Colonic mucosa (tissue), 4 donors: Measurements from ENCODE around the gene ARHGEF12. TPM values are rescaled to one million over a fixed set of nuclear protein-coding genes. Genes with fewer than 3 reads are reported as not detected.

ENCODE experiments used
- DNase-seq: peaks from one replicate; pipeline ENCODE4 v3.0.0-alpha.2; 2020
- H3K27ac ChIP-seq: fragments of 200-600 bp; one replicate; pipeline ENCODE4 v1.8.0; 2021
- H3K27me3 ChIP-seq: fragments of 200-600 bp; one replicate; pipeline ENCODE4 v1.8.0; 2021
- H3K36me3 ChIP-seq: fragments of 200-600 bp; one replicate; pipeline ENCODE4 v1.8.0; 2021
- H3K4me1 ChIP-seq: fragments of 200-600 bp; one replicate; pipeline ENCODE4 v1.8.0; 2021; ENCODE audit warnings: mild to moderate bottlenecking
- H3K4me3 ChIP-seq: fragments of 200-600 bp; one replicate; pipeline ENCODE4 v1.8.0; 2021
- H3K9ac ChIP-seq, 2 donors: one replicate each; pipeline ENCODE4 v1.7.0; 2013; ENCODE audit warnings: control low read depth in 2 of 2, low read depth in 2 of 2, low read length in 2 of 2
- H3K9me3 ChIP-seq: fragments of 200-600 bp; one replicate; pipeline ENCODE4 v1.8.0; 2021
- CTCF ChIP-seq: fragments of 200-600 bp; IDR thresholded peaks from one replicate; pipeline ENCODE4 v1.8.0; 2022; ENCODE audit warnings: antibody characterized with exemption, mild to moderate bottlenecking
- intact Hi-C: fragments of 100-400 bp; cut with DNase I; formaldehyde crosslinking; loops from one replicate; pipeline ENCODE4 v1.14.1; 2022
- total RNA-seq, 2 donors: library from RNA; stranded (reverse); fragmentation: NEBNext Ultra II Directional in 1 of 2; extraction: Animal tissue kit (Norgen Biotek cat#: 25700) in 1 of 2; gene quantifications; one replicate each; pipeline ENCODE4 v1.2.1, GENCODE V29; 2021
- donor health status: healthy.
- donor health status: DM: no; HTN: no; CAD: no.
- donor health status: DM: no; HTN: no; CAD: no.

The ARHGEF12 gene
- total RNA-seq, 2 donors from 2014 or later, result 66.7 to 103 TPM

GRCh38 chr11:120424970-120425332 lies 88.7 kb downstream of the ARHGEF12 start:
- no peaks in the 10 kb centered on the region for H3K9me3 ChIP-seq
- no peaks in the 10 kb centered on the region for H3K4me1 ChIP-seq
- H3K27me3 ChIP-seq, result no peaks in the 10 kb centered on the region
- intact Hi-C loops, result no loop called here
- no peak overlapping the region for H3K4me3 ChIP-seq
- H3K27ac ChIP-seq, result peak overlapping the region; percentile 25
- TF ChIP-seq CTCF, result no peak
- H3K9ac ChIP-seq, result no peak overlapping the region
- H3K36me3 ChIP-seq, result no peaks in the 10 kb centered on the region
- DNase-seq, result peak; percentile 28

- Histone ChIP-seq H3K27me3 (no peaks in the 10 kb centered on the region), H3K4me3 (no peak overlapping the region), H3K4me1 (no peaks in the 10 kb centered on the region), H3K9me3 (no peaks in the 10 kb centered on the region), H3K9ac (no peak overlapping the region), H3K36me3 (no peaks in the 10 kb centered on the region), H3K27ac (no peak overlapping the region)
- no peak for DNase-seq
- intact Hi-C loops, result no loop called here
- TF ChIP-seq CTCF, result no peak
These were observed 89.3 kb downstream of the ARHGEF12 start for GRCh38 chr11:120425527-120425926.

GRCh38 chr11:120430146-120430545 lies 93.9 kb downstream of the ARHGEF12 start:
- DNase-seq, result no peak
- intact Hi-C loops, result loop anchor here (10.0 kb wide), 1 partner anchor 95 kb away; the partner anchor contains the start of gene ARHGEF12
- no peak for TF ChIP-seq CTCF
- no peaks in the 10 kb centered on the region for H3K4me1 ChIP-seq
- H3K9ac ChIP-seq, result no peak overlapping the region
- no peak overlapping the region for H3K4me3 ChIP-seq
- no peaks in the 10 kb centered on the region for H3K9me3 ChIP-seq
- H3K27me3 ChIP-seq, result no peaks in the 10 kb centered on the region
- H3K27ac ChIP-seq, result no peak overlapping the region
- no peaks in the 10 kb centered on the region for H3K36me3 ChIP-seq

- Histone ChIP-seq H3K36me3 (no peaks in the 10 kb centered on the region), H3K9me3 (no peaks in the 10 kb centered on the region), H3K4me3 (no peak overlapping the region), H3K27me3 (no peaks in the 10 kb centered on the region), H3K9ac (no peak overlapping the region), H3K27ac (peak overlapping the region; percentile 37), H3K4me1 (no peaks in the 10 kb centered on the region)
- intact Hi-C loops, result loop anchor here (10.0 kb wide), 1 partner anchor 97 kb away; the partner anchor contains the start of gene ARHGEF12
- DNase-seq, result no peak
- TF ChIP-seq CTCF, result no peak
These were observed 95.4 kb downstream of the ARHGEF12 start for GRCh38 chr11:120431633-120432032.

GRCh38 chr11:120432056-120433018 lies 96.1 kb downstream of the ARHGEF12 start:
- peak overlapping the region; percentile 37 for H3K27ac ChIP-seq
- H3K9me3 ChIP-seq, result no peaks in the 10 kb centered on the region
- H3K4me3 ChIP-seq, result no peak overlapping the region
- peak; percentile 26 for DNase-seq
- no peaks in the 10 kb centered on the region for H3K27me3 ChIP-seq
- H3K4me1 ChIP-seq, result no peaks in the 10 kb centered on the region
- H3K36me3 ChIP-seq, result no peaks in the 10 kb centered on the region
- intact Hi-C loops, result loop anchor here (10.0 kb wide), 1 partner anchor 98 kb away; the partner anchor contains the start of gene ARHGEF12
- H3K9ac ChIP-seq, result no peak overlapping the region
- no peak for TF ChIP-seq CTCF
